HG03064 (cell line): ENCODE measurements around the gene HEXIM2.
A peak's percentile ranks its signal among the peaks of the same experiment; 100 is the strongest.

ENCODE experiments used
- ATAC-seq: cut with Tn5 transposase; IDR thresholded peaks from one replicate; pipeline ENCODE4 v1.9.1; 2021; ENCODE audit warnings: low read depth; ENCODE audit not compliant: unreplicated experiment

The HEXIM2 gene

GRCh38 chr17:45127548-45128300 lies 34.0 kb upstream of the HEXIM2 start:
- no peak for ATAC-seq

- no peak for ATAC-seq
Observed at GRCh38 chr17:45128331-45128730, 33.3 kb upstream of the HEXIM2 start.

- no peak for ATAC-seq
Observed at GRCh38 chr17:45128989-45129388, 32.7 kb upstream of the HEXIM2 start.

GRCh38 chr17:45129426-45129939 lies 32.2 kb upstream of the HEXIM2 start:
- ATAC-seq = no peak

- ATAC-seq = no peak
Observed at GRCh38 chr17:45129940-45130680, 31.6 kb upstream of the HEXIM2 start.

- no peak for ATAC-seq
Observed at GRCh38 chr17:45130681-45131615, 30.7 kb upstream of the HEXIM2 start.

- no peak for ATAC-seq
Observed at GRCh38 chr17:45131616-45132319, 29.9 kb upstream of the HEXIM2 start.

GRCh38 chr17:45132320-45132571 lies 29.4 kb upstream of the HEXIM2 start, which contains the start of gene PLCD3:
Gene PLCD3, minus strand, starts transcription at chr17:45132515. Its CDS starts 105 bp downstream, at chr17:45132410.
- ATAC-seq = no peak

GRCh38 chr17:45132572-45133463 lies 28.9 kb upstream of the HEXIM2 start:
- ATAC-seq = no peak

GRCh38 chr17:45135192-45135977 lies 26.3 kb upstream of the HEXIM2 start, which contains the start of gene ACBD4:
Gene ACBD4, plus strand, starts transcription at chr17:45135687. Its CDS starts 458 bp downstream, at chr17:45136145.
- peak; percentile 66 for ATAC-seq

GRCh38 chr17:45135978-45136791 lies 25.5 kb upstream of the HEXIM2 start:
- ATAC-seq = no peak

- ATAC-seq = no peak
Observed at GRCh38 chr17:45136846-45137560, 24.7 kb upstream of the HEXIM2 start.

- ATAC-seq = no peak
Observed at GRCh38 chr17:45137561-45138305, 23.9 kb upstream of the HEXIM2 start.

GRCh38 chr17:45138911-45139532 lies 22.7 kb upstream of the HEXIM2 start:
- no peak for ATAC-seq

GRCh38 chr17:45139533-45139920 lies 22.1 kb upstream of the HEXIM2 start:
- ATAC-seq = no peak
